Prostate gland (tissue), 2 donors: ENCODE results near the gene SIGLEC14. TPM values are rescaled to one million over a fixed set of nuclear protein-coding genes. Genes with fewer than 3 reads are reported as not detected.

Source experiments
- DNase-seq: peaks from one replicate; pipeline ENCODE4 v3.0.0-alpha.2; 2019; ENCODE audit warnings: low spot score
- H3K27ac ChIP-seq, 2 donors: fragments of 200-600 bp; sonication (generic); 2 replicates each; pipeline ENCODE4 v1.5.1; 2017 to 2019
- H3K27me3 ChIP-seq: fragments of 200-600 bp; sonication (generic); replicated peaks from 2 replicates; pipeline ENCODE4 v1.5.1; 2019; ENCODE audit not compliant: insufficient read depth
- H3K36me3 ChIP-seq, 2 donors: fragments of 200-600 bp; sonication (generic); 1 replicate in 1 of 2; 2 replicates in 1 of 2; pipeline versions ENCODE4 v1.5.1 to v1.8.1; 2017 to 2019
- H3K4me1 ChIP-seq: fragments of 200-600 bp; sonication (generic); replicated peaks from 2 replicates; pipeline ENCODE4 v1.5.1; 2019
- H3K4me3 ChIP-seq, 2 donors: fragments of 200-600 bp; sonication (generic); 2 replicates each; pipeline ENCODE4 v1.5.1; 2017 to 2019
- H3K9me3 ChIP-seq: fragments of 200-600 bp; sonication (generic); 2 replicates; pipeline ENCODE4 v1.5.1; 2017
- POLR2A ChIP-seq: fragments of 450-650 bp; IDR thresholded peaks from one replicate; pipeline ENCODE4 v1.6.1; 2016; ENCODE audit warnings: antibody characterized with exemption, mild to moderate bottlenecking
- POLR2AphosphoS5 ChIP-seq: sonication (generic); formaldehyde crosslinking; IDR thresholded peaks from one replicate; pipeline ENCODE4 v1.6.1; 2017; ENCODE audit warnings: antibody characterized with exemption
- WGBS: methylation state at CpG from one replicate; pipeline ENCODE4 v1.1.5; 2018; 5-methylcytosine and 5-hydroxymethylcytosine counted together
- intact Hi-C: fragments of 100-400 bp; cut with DNase I; formaldehyde crosslinking; loops from one replicate; pipeline ENCODE4 v1.14.2; 2022
- total RNA-seq, 2 donors: library from RNA; depleted of rRNA; stranded (reverse); fragments of >200 nt; gene quantifications; one replicate each; pipeline ENCODE4 v1.1.0, GENCODE V29; 2016
- TF ChIP-seq, protein P1 (sequence below), 4 experiments: fragments of 200-600 bp in 2 of 4; fragments of 450-650 bp in 2 of 4; sonication (generic) in 2 of 4; IDR thresholded peaks; 1 replicate in 3 of 4; 2 replicates in 1 of 4; pipeline ENCODE4 v1.5.1; 2016 to 2019; ENCODE audit warnings: antibody characterized with exemption in 4 of 4, mild to moderate bottlenecking in 2 of 4, moderate library complexity in 2 of 4

SIGLEC14 gene
- total RNA-seq, 2 donors from 2014 or later: 1.8 to 8.0 TPM

DNA sequence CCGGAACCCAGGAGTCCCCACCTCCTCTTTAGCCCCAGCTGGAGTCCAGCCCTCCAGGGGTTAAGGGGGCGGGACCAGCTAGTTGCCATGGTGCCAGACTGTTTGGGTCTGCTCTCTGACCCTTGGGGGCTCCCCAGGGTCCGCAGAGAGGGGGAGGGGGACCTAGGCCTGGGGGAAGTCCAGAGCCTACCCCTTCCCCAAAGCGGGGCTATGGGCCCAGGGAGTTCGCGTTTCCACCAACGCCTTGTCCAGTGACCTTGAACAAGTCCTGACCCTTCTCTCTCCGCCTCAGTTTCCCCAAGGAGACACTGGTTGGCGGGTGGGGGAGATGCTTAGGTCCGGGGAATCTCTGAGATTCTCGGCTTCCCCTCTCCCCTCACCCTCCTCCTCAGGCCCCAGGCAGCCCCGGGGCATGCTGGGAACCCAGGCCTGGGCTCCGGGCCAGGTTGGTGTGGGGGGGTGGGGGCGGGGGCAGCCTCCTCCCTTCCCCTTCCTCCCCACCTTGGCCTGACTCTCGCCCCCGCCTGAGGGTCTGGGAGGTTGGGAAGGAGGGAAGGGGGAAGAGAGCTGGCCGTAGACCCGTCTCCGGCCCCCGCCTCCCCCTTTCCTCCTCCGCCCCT lies 43.9 kb upstream of the SIGLEC14 start:
- under 1% methylated on average over 21 of the region's 21 CpGs for WGBS
- TF ChIP-seq, protein P1, sequence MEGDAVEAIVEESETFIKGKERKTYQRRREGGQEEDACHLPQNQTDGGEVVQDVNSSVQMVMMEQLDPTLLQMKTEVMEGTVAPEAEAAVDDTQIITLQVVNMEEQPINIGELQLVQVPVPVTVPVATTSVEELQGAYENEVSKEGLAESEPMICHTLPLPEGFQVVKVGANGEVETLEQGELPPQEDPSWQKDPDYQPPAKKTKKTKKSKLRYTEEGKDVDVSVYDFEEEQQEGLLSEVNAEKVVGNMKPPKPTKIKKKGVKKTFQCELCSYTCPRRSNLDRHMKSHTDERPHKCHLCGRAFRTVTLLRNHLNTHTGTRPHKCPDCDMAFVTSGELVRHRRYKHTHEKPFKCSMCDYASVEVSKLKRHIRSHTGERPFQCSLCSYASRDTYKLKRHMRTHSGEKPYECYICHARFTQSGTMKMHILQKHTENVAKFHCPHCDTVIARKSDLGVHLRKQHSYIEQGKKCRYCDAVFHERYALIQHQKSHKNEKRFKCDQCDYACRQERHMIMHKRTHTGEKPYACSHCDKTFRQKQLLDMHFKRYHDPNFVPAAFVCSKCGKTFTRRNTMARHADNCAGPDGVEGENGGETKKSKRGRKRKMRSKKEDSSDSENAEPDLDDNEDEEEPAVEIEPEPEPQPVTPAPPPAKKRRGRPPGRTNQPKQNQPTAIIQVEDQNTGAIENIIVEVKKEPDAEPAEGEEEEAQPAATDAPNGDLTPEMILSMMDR (IDR thresholded peaks at IDR 0.05): peak in 1 of 4 experiments; percentile 1
- TF ChIP-seq POLR2A: peak; percentile 41
- TF ChIP-seq POLR2AphosphoS5: peak; percentile 87
- Histone ChIP-seq H3K27ac (peak overlapping the region; percentile 94 to 98), H3K36me3 (no peaks in the 10 kb centered on the region), H3K4me3 (peak overlapping the region; percentile 70 to 99), H3K4me1 (peaks cover 7% of the 10 kb centered on the region), H3K9me3 (no peaks in the 10 kb centered on the region), H3K27me3 (no peaks in the 10 kb centered on the region)
- peak; percentile 48 for DNase-seq
- intact Hi-C loops: loop anchor here (2.0 to 5.0 kb wide), 2 partner anchors 14 to 98 kb away; no protein-coding TSS in a partner anchor

DNA sequence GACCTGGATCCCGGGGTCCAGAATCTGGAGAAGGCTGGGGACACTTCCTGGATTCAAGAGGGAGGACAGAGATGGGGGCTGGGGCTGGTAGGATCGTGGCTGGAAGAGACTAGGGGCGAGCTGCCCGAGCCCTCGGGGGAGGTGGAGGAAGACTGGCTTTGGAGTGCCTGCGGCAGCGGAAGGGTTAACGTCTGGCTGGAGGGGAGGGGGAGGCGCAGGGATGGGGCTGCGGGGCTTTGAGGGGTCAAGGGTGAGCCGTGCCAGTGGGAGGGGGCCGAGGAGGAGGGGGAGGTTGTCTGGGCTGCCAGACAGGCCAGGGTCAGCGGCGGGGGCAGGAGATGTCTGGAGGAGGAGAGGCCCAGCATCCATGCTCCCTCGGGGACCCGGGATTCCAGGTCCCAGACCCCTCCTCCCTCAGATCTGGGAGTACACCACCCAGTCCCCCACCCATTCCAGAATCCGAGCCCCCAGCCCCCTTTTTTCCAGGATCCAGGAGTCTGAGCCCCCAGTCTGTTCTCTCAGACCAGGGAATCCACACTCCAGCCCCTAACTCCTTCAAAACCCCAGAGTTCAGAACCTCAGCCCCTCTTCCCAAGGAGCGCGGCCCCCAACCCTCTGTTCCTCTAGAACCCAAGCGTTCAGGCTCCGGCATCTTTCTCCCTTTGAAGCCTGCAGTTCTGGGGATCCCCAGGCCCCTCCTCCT lies 43.3 kb upstream of the SIGLEC14 start:
- H3K36me3 ChIP-seq: no peaks in the 10 kb centered on the region
- no peak for DNase-seq
- no peaks in the 10 kb centered on the region for H3K27me3 ChIP-seq
- TF ChIP-seq POLR2A: no peak
- TF ChIP-seq, protein P1 (IDR thresholded peaks at IDR 0.05): peak in 1 of 4 experiments; percentile 2
- H3K27ac ChIP-seq: peak overlapping the region; percentile 94 to 98
- peaks cover 7% of the 10 kb centered on the region for H3K4me1 ChIP-seq
- intact Hi-C loops: loop anchor here (2.0 to 5.0 kb wide), 2 partner anchors 15 to 98 kb away; no protein-coding TSS in a partner anchor
- 2% methylated on average over 21 of the region's 21 CpGs for WGBS
- no peaks in the 10 kb centered on the region for H3K9me3 ChIP-seq
- H3K4me3 ChIP-seq: peak overlapping the region; percentile 70 to 99

DNA sequence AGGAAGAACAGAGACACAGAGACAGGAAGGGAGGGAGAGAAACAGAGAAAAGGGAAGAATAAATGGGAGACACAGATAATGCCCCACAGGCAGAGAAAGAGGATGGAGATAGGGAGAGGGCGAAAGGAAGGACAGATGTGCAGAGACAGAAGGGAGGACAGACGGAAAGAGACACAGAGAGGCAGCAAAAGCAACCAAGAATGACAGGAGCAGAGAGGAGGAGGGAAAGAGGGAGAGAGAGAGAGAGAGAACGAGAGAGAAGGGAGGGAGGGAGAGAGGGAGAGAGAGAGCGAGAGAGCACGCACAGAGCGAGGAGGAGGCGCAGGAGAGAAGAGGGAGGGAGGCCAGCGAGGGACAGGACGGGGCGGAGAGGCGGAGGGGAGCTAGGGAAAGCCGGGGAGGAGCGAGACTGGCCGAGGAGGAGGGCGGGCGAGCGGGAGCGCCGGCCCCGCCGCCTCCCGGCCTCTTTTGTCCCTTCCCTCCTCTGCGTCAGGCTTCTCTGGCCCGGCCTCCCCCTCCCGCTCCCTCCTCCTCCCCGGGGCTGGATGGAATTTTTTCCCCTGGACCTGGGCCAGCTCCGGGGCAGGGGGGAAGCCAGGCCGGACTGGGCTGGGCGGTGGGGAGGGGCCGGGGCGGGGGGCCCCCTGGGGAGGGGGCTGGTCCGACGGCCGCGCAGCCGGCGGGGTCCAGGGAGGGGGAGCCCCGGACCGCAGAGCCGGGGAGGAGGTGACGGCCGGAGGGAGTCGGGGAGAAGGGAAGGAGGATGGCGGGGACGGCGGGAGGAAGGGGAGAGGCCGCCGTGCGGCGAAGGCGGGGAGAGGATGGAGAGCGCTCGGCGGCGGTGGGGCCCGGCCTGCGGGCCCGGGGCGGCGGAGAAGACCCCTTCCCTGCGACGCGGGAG lies 42.3 kb upstream of the SIGLEC14 start:
- TF ChIP-seq, protein P1 (IDR thresholded peaks at IDR 0.05): peak in 2 of 4 experiments; percentile 49 to 62
- peak; percentile 82 for TF ChIP-seq POLR2A
- TF ChIP-seq POLR2AphosphoS5: peak; percentile 86
- Histone ChIP-seq H3K4me3 (peak overlapping the region; percentile 70 to 99), H3K27me3 (no peaks in the 10 kb centered on the region), H3K4me1 (peaks cover 7% of the 10 kb centered on the region), H3K9me3 (no peaks in the 10 kb centered on the region), H3K36me3 (no peaks in the 10 kb centered on the region), H3K27ac (peak overlapping the region; percentile 94 to 98)
- intact Hi-C loops: no loop called here
- WGBS: 1% methylated on average over 61 of the region's 63 CpGs
- DNase-seq: peak; percentile 86

DNA sequence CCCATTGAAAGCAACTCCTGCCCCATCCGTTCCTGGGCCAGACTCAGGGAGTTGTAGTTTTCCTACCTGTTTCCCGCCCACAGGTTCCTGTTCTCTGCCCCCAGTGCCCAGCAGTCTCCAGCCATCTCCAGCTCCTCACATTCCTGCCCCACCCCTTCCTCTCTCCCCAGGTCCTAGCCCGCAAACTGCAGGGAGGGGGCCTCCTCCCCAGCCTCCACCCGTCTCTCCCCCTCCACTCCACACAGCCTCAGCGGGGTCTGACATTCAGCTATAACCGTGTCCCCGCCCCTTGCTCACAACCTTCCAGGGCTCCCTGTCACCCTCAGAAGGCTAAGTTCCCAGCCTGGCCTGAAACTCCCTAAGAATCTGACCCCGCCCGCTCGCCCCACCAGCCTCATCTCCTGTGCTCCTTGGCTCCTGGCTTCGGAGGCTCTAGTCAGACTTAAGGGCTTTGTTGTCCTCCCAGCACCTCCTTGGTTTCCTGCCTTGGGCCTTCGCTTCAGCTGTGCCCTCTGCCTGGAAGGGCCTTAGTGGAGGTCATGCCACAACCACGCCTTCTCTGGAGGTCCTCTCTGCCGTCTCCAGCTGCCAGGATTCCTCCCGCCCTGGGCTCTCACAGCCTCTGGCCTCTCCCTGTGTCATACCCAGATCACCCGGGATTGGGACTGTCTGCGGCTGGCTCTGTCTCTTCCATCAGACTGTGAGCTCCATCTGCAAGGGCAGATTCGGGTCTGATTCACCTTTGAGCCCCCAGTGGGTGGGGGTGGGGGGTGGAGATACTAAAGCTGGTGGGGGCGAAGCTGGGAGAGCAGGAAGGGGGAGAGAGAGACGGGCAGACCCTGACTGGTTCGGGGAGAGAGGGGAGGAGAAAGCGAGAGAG lies 41.4 kb upstream of the SIGLEC14 start:
- Histone ChIP-seq H3K4me1 (peaks cover 7% of the 10 kb centered on the region), H3K27me3 (no peaks in the 10 kb centered on the region), H3K36me3 (no peaks in the 10 kb centered on the region), H3K27ac (peak overlapping the region; percentile 94 to 98), H3K9me3 (no peaks in the 10 kb centered on the region), H3K4me3 (peak overlapping the region; percentile 70 to 99)
- 5% methylated on average over 22 of the region's 22 CpGs for WGBS
- intact Hi-C loops: no loop called here
- TF ChIP-seq POLR2A (peak; percentile 8), POLR2AphosphoS5 (no peak)
- TF ChIP-seq, protein P1 (IDR thresholded peaks at IDR 0.05): no peak
- no peak for DNase-seq
